GM12875 (cell line): ENCODE results near the gene CLEC12A.
"Not testable (repeated sequence)": the region's sequence is repeated elsewhere in the genome, so short reads cannot be mapped to it uniquely, and the experiment has no call there.

ENCODE experiments used
- H3K4me3 ChIP-seq: one replicate; pipeline ENCODE4 v1.5.1; 2011; ENCODE audit warnings: low read depth, low read length, control low read depth
- CTCF ChIP-seq: IDR thresholded peaks from 2 replicates; pipeline ENCODE4 v1.5.1; 2011; ENCODE audit warnings: low read depth, mild to moderate bottlenecking, control low read depth, inconsistent platforms, low read length, moderate library complexity, borderline replicate concordance; ENCODE audit not compliant: insufficient read depth

Gene CLEC12A

GRCh38 chr12:9947674-9948073 lies 23.5 kb upstream of the CLEC12A start:
- no peak overlapping the region for H3K4me3 ChIP-seq
- TF ChIP-seq CTCF: no peak

GRCh38 chr12:9948606-9949296 lies 22.5 kb upstream of the CLEC12A start:
- no peak overlapping the region for H3K4me3 ChIP-seq
- TF ChIP-seq CTCF: no peak

- no peak for TF ChIP-seq CTCF
- H3K4me3 ChIP-seq: no peak overlapping the region
Measured at GRCh38 chr12:9951026-9951675, 20.1 kb upstream of the CLEC12A start.

- H3K4me3 ChIP-seq: not testable (repeated sequence)
Measured at GRCh38 chr12:9952954-9953729, 18.1 kb upstream of the CLEC12A start.

- no peak overlapping the region for H3K4me3 ChIP-seq
- TF ChIP-seq CTCF: no peak
Measured at GRCh38 chr12:9957834-9958233, 13.4 kb upstream of the CLEC12A start.

- no peak overlapping the region for H3K4me3 ChIP-seq
- no peak for TF ChIP-seq CTCF
Measured at GRCh38 chr12:9960590-9960989, 10.6 kb upstream of the CLEC12A start.

- no peak for TF ChIP-seq CTCF
- no peak overlapping the region for H3K4me3 ChIP-seq
Measured at GRCh38 chr12:9961106-9961505, 10.1 kb upstream of the CLEC12A start.
